Astrocyte (in vitro differentiated cells and primary cell): ENCODE measurements around the gene NSMCE3. TPM values are rescaled to one million over a fixed set of nuclear protein-coding genes. Genes with fewer than 3 reads are reported as not detected.

Experiments
- DNase-seq: peaks from one replicate; pipeline ENCODE4 v3.0.0-alpha.2; 2010; ENCODE audit warnings: low read depth
- FAIRE-seq: peaks from 2 replicates; lab custom pipeline; 2011; peaks lifted over from hg19 to GRCh38; lab: Jason Lieb, UNC
- H2AFZ ChIP-seq: 2 replicates; pipeline ENCODE4 v1.6.0; 2012; ENCODE audit warnings: low read depth, low read length, inconsistent platforms
- H3K27ac ChIP-seq: 2 replicates; pipeline ENCODE4 v1.5.1; 2011; ENCODE audit warnings: low read depth, low read length, inconsistent platforms
- H3K27me3 ChIP-seq: 2 replicates; pipeline ENCODE4 v1.6.0; 2011; ENCODE audit warnings: low read length, inconsistent platforms; ENCODE audit not compliant: insufficient read depth
- H3K36me3 ChIP-seq: 2 replicates; pipeline ENCODE4 v1.5.1; 2011; ENCODE audit warnings: low read length, inconsistent platforms; ENCODE audit not compliant: insufficient read depth
- H3K4me1 ChIP-seq: 2 replicates; pipeline ENCODE4 v1.5.1; 2011; ENCODE audit warnings: low read length, inconsistent platforms; ENCODE audit not compliant: insufficient read depth
- H3K4me2 ChIP-seq: 2 replicates; pipeline ENCODE4 v1.6.0; 2012; ENCODE audit warnings: low read length, inconsistent platforms
- H3K4me3 ChIP-seq: 2 replicates; pipeline ENCODE4 v1.5.1; 2011; ENCODE audit warnings: low read depth, mild to moderate bottlenecking, low read length, inconsistent platforms; ENCODE audit not compliant: insufficient read depth
- H3K79me2 ChIP-seq: 2 replicates; pipeline ENCODE4 v1.6.0; 2012; ENCODE audit warnings: mild to moderate bottlenecking, low read length, inconsistent platforms; ENCODE audit not compliant: insufficient read depth
- H3K9ac ChIP-seq: 2 replicates; pipeline ENCODE4 v1.6.0; 2012; ENCODE audit warnings: mild to moderate bottlenecking, low read length, inconsistent platforms
- H3K9me3 ChIP-seq: 2 replicates; pipeline ENCODE4 v1.5.1; 2012; ENCODE audit warnings: low read depth, mild to moderate bottlenecking, low read length, inconsistent platforms; ENCODE audit not compliant: insufficient read depth
- H4K20me1 ChIP-seq: 2 replicates; pipeline ENCODE4 v1.6.0; 2012; ENCODE audit warnings: low read length, inconsistent platforms; ENCODE audit not compliant: insufficient read depth
- H3K27ac Mint-ChIP-seq: one replicate; pipeline ENCODE4 v1.8.0; 2021; ENCODE audit warnings: mild to moderate bottlenecking, mixed read lengths; ENCODE audit not compliant: unreplicated experiment
- H3K27me3 Mint-ChIP-seq: one replicate; pipeline ENCODE4 v1.8.0; 2021; ENCODE audit warnings: low read depth, mixed read lengths; ENCODE audit not compliant: unreplicated experiment
- H3K36me3 Mint-ChIP-seq: one replicate; pipeline ENCODE4 v1.8.0; 2021; ENCODE audit warnings: low read depth, mixed read lengths; ENCODE audit not compliant: unreplicated experiment
- H3K4me1 Mint-ChIP-seq: one replicate; pipeline ENCODE4 v1.8.0; 2021; ENCODE audit warnings: low read depth, mixed read lengths; ENCODE audit not compliant: unreplicated experiment
- H3K4me3 Mint-ChIP-seq: one replicate; pipeline ENCODE4 v1.8.0; 2021; ENCODE audit warnings: mild to moderate bottlenecking, moderate library complexity, mixed read lengths; ENCODE audit not compliant: unreplicated experiment
- H3K9me3 Mint-ChIP-seq: one replicate; pipeline ENCODE4 v1.8.0; 2021; ENCODE audit warnings: mild to moderate bottlenecking, mixed read lengths; ENCODE audit not compliant: unreplicated experiment
- CTCF ChIP-seq: IDR thresholded peaks from 2 replicates; pipeline ENCODE4 v1.5.1; 2011; ENCODE audit warnings: low read depth, mild to moderate bottlenecking, inconsistent platforms, low read length, moderate library complexity; ENCODE audit not compliant: insufficient read depth
- EZH2 ChIP-seq: IDR thresholded peaks from 2 replicates; pipeline ENCODE4 v1.6.1; 2012; ENCODE audit warnings: mild to moderate bottlenecking, low read length, inconsistent platforms; ENCODE audit not compliant: insufficient read depth
- total RNA-seq: library from RNA; stranded (reverse); gene quantifications from 2 replicates; pipeline ENCODE4 v1.2.1, GENCODE V29; 2021

The NSMCE3 gene
- total RNA-seq, 1 donor from 2014 or later: 8.3 TPM

GRCh38 chr15:29262738-29263137, 6.9 kb downstream of the NSMCE3 start:
- Histone ChIP-seq H3K27ac (no peak overlapping the region), H2AFZ (no peak overlapping the region), H3K9ac (no peak overlapping the region), H3K27me3 (no peaks in the 10 kb centered on the region), H3K9me3 (no peaks in the 10 kb centered on the region), H3K36me3 (no peaks in the 10 kb centered on the region), H3K4me2 (no peak overlapping the region), H3K4me1 (peaks cover 6% of the 10 kb centered on the region), H3K4me3 (no peak overlapping the region), H4K20me1 (peaks cover 3% of the 10 kb centered on the region), H3K79me2 (peaks cover 13% of the 10 kb centered on the region)
- H3K4me1 Mint-ChIP-seq: peaks cover 10% of the 10 kb centered on the region
- TF ChIP-seq CTCF: no peak
- no peak for TF ChIP-seq EZH2
- no peak overlapping the region for H3K4me3 Mint-ChIP-seq
- H3K36me3 Mint-ChIP-seq: no peaks in the 10 kb centered on the region
- H3K9me3 Mint-ChIP-seq: peaks cover 2% of the 10 kb centered on the region
- H3K27ac Mint-ChIP-seq: no peak overlapping the region
- H3K27me3 Mint-ChIP-seq: no peaks in the 10 kb centered on the region
- FAIRE-seq: no peak
- no peak for DNase-seq

GRCh38 chr15:29260896-29261295, 8.7 kb downstream of the NSMCE3 start:
- no peak overlapping the region for H3K27ac Mint-ChIP-seq
- no peak for FAIRE-seq
- Histone ChIP-seq H3K4me1 (no peaks in the 10 kb centered on the region), H4K20me1 (no peaks in the 10 kb centered on the region), H2AFZ (no peak overlapping the region), H3K9ac (no peak overlapping the region), H3K36me3 (no peaks in the 10 kb centered on the region), H3K4me3 (no peak overlapping the region), H3K27me3 (no peaks in the 10 kb centered on the region), H3K79me2 (no peaks in the 10 kb centered on the region), H3K4me2 (no peak overlapping the region), H3K9me3 (no peaks in the 10 kb centered on the region), H3K27ac (no peak overlapping the region)
- no peak for DNase-seq
- H3K4me1 Mint-ChIP-seq: peaks cover 1% of the 10 kb centered on the region
- peaks cover 2% of the 10 kb centered on the region for H3K9me3 Mint-ChIP-seq
- H3K4me3 Mint-ChIP-seq: no peak overlapping the region
- TF ChIP-seq CTCF: no peak
- TF ChIP-seq EZH2: no peak
- H3K36me3 Mint-ChIP-seq: no peaks in the 10 kb centered on the region
- H3K27me3 Mint-ChIP-seq: no peaks in the 10 kb centered on the region

GRCh38 chr15:29259233-29259632, 10.4 kb downstream of the NSMCE3 start:
- DNase-seq (no peak), FAIRE-seq (no peak)
- Mint-ChIP-seq H3K36me3 (no peaks in the 10 kb centered on the region), H3K27me3 (no peaks in the 10 kb centered on the region), H3K9me3 (peaks cover 2% of the 10 kb centered on the region), H3K4me1 (no peaks in the 10 kb centered on the region), H3K4me3 (no peak overlapping the region), H3K27ac (no peak overlapping the region)
- Histone ChIP-seq H3K9me3 (no peaks in the 10 kb centered on the region), H3K4me1 (no peaks in the 10 kb centered on the region), H3K36me3 (no peaks in the 10 kb centered on the region), H3K27ac (no peak overlapping the region), H3K9ac (no peak overlapping the region), H3K4me2 (no peak overlapping the region), H3K27me3 (no peaks in the 10 kb centered on the region), H3K4me3 (no peak overlapping the region), H2AFZ (no peak overlapping the region), H3K79me2 (no peaks in the 10 kb centered on the region), H4K20me1 (no peaks in the 10 kb centered on the region)
- TF ChIP-seq CTCF (no peak), EZH2 (no peak)
